Measurements from ENCODE around the gene VWA5B2. TPM values are rescaled to one million over a fixed set of nuclear protein-coding genes. Genes with fewer than 3 reads are reported as not detected.

The VWA5B2 gene
- total RNA-seq, 1 experiment from 2014 or later = 0.44 TPM

- TF ChIP-seq E2F1 (CRISPR knock-in tag; IDR thresholded peaks at IDR 0.05) = no peak
- TF ChIP-seq TCF7 (CRISPR knock-in tag; IDR thresholded peaks at IDR 0.05; ENCODE audit: low read depth) = no peak
- TF ChIP-seq ZNF671 (CRISPR knock-in tag; IDR thresholded peaks at IDR 0.05) = no peak
- no peak for TF ChIP-seq ZNF532 (CRISPR knock-in tag; IDR thresholded peaks at IDR 0.05; ENCODE audit: borderline replicate concordance)
- TF ChIP-seq PREB (CRISPR knock-in tag; IDR thresholded peaks at IDR 0.05; ENCODE audit: borderline replicate concordance) = no peak
- no peak for TF ChIP-seq SMAD3 (CRISPR knock-in tag; IDR thresholded peaks at IDR 0.05; ENCODE audit: borderline replicate concordance)
- no peak for TF ChIP-seq E2F4 (CRISPR knock-in tag; IDR thresholded peaks at IDR 0.05; ENCODE audit: borderline replicate concordance, low read depth)
- TF ChIP-seq TP53 (CRISPR knock-in tag; IDR thresholded peaks at IDR 0.05) = no peak
- no peak for TF ChIP-seq ATF2 (CRISPR knock-in tag; IDR thresholded peaks at IDR 0.05; ENCODE audit: borderline replicate concordance, low read depth)
- no peak for TF ChIP-seq ZNF219 (CRISPR knock-in tag; IDR thresholded peaks at IDR 0.05; ENCODE audit: borderline replicate concordance)
Measured at GRCh38 chr3:184189421-184189820, 40.0 kb upstream of the VWA5B2 start (continued).

GRCh38 chr3:184192889-184193288 lies 36.5 kb upstream of the VWA5B2 start:
- TF ChIP-seq TEAD4 (CRISPR knock-in tag; IDR thresholded peaks at IDR 0.05) (no peak), NR1H2 (CRISPR knock-in tag; IDR thresholded peaks at IDR 0.05) (no peak), ZNF423 (CRISPR knock-in tag; IDR thresholded peaks at IDR 0.05) (no peak), ZNF317 (CRISPR knock-in tag; IDR thresholded peaks at IDR 0.05; ENCODE audit: borderline replicate concordance, low read depth) (no peak)
- Mint-ChIP-seq H3K27me3 (ENCODE audit: low read depth) (no peaks in the 10 kb centered on the region), H3K9me3 (no peaks in the 10 kb centered on the region), H3K4me3 (no peak overlapping the region), H3K4me1 (no peaks in the 10 kb centered on the region), H3K36me3 (peaks cover 53% of the 10 kb centered on the region), H3K27ac (no peak overlapping the region)
- ATAC-seq = no peak
- CTCF ChIA-PET = no interaction called here
- POLR2A ChIA-PET = no interaction called here
- no peak for DNase-seq (ENCODE audit: low spot score)

GRCh38 chr3:184193991-184194539 lies 35.3 kb upstream of the VWA5B2 start:
- ATAC-seq (no peak), DNase-seq (ENCODE audit: low spot score) (no peak)
- Mint-ChIP-seq H3K27ac (no peak overlapping the region), H3K27me3 (ENCODE audit: low read depth) (no peaks in the 10 kb centered on the region), H3K36me3 (peaks cover 43% of the 10 kb centered on the region), H3K4me1 (no peaks in the 10 kb centered on the region), H3K4me3 (no peak overlapping the region), H3K9me3 (no peaks in the 10 kb centered on the region)
- TF ChIP-seq ZMAT4 (CRISPR knock-in tag; IDR thresholded peaks at IDR 0.05) (no peak), ERG (CRISPR knock-in tag; IDR thresholded peaks at IDR 0.05) (no peak), IRF2 (CRISPR knock-in tag; IDR thresholded peaks at IDR 0.05; ENCODE audit: borderline replicate concordance, low read depth) (no peak), USF1 (CRISPR knock-in tag; IDR thresholded peaks at IDR 0.05) (no peak), MXD4 (CRISPR knock-in tag; IDR thresholded peaks at IDR 0.05; ENCODE audit: borderline replicate concordance) (no peak)
- ChIA-PET POLR2A (no interaction called here), CTCF (no interaction called here)

All from WTC11 (cell line).